PC-3 (cell line): ENCODE data around the gene NCOA1. TPM values are rescaled to one million over a fixed set of nuclear protein-coding genes. Genes with fewer than 3 reads are reported as not detected.
A peak's percentile ranks its signal among the peaks of the same experiment; 100 is the strongest.

Experiments
- ATAC-seq: fragments of 200-7000 bp; cut with Tn5 transposase; 2 replicates; pipeline ENCODE4 v1.9.1; 2020; ENCODE audit warnings: mild to moderate bottlenecking, moderate library complexity
- BruUV-seq: library from RNA; stranded (reverse); fragments of 400-500 nt; replicated peaks from 2 replicates; lab custom pipeline; 2021; lab: Mats Ljungman, UMichigan
- CTCF ChIA-PET: fragments of 300-600 bp; sonication (Branson Sonifier 250); formaldehyde crosslinking; loops from one replicate; lab custom pipeline; 2022; ENCODE audit warnings: antibody characterized with exemption; lab: Charles Lee
- POLR2A ChIA-PET: fragments of 300-600 bp; sonication (Branson Sonifier 250); formaldehyde crosslinking; loops from one replicate; lab custom pipeline; 2022; ENCODE audit warnings: antibody characterized with exemption; ENCODE audit not compliant: unreplicated experiment; lab: Charles Lee
- DNase-seq: peaks from one replicate; pipeline ENCODE4 v3.0.0-alpha.2; 2015
- H2AFZ ChIP-seq: fragments of 300-600 bp; sonication (generic); 2 replicates; pipeline ENCODE4 v1.6.0; 2016; ENCODE audit warnings: antibody characterized with exemption, low read length
- H3F3A ChIP-seq: fragments of 300-600 bp; sonication (generic); one replicate; pipeline ENCODE4 v1.6.0; 2017; ENCODE audit warnings: antibody characterized with exemption, low read length, control low read depth, mild to moderate bottlenecking; ENCODE audit not compliant: unreplicated experiment
- H3K27ac ChIP-seq: fragments of 300-600 bp; sonication (generic); 2 replicates; pipeline ENCODE4 v1.5.1; 2016; ENCODE audit warnings: mild to moderate bottlenecking, low read length
- H3K27me3 ChIP-seq: fragments of 300-600 bp; sonication (generic); 2 replicates; pipeline ENCODE4 v1.6.1; 2016; ENCODE audit warnings: low read length, mixed read lengths
- H3K36me3 ChIP-seq: fragments of 300-600 bp; sonication (generic); 2 replicates; pipeline ENCODE4 v1.6.1; 2016; ENCODE audit warnings: low read depth, mixed run types, low read length, mixed read lengths
- H3K4me1 ChIP-seq: fragments of 300-600 bp; sonication (generic); 2 replicates; pipeline ENCODE4 v1.5.1; 2016; ENCODE audit warnings: low read length; ENCODE audit not compliant: insufficient read depth
- H3K4me2 ChIP-seq: fragments of 300-600 bp; sonication (generic); 2 replicates; pipeline ENCODE4 v1.6.0; 2016; ENCODE audit warnings: low read length
- H3K4me3 ChIP-seq: fragments of 300-600 bp; sonication (generic); 2 replicates; pipeline ENCODE4 v1.5.1; 2016; ENCODE audit warnings: mild to moderate bottlenecking, low read length, mixed read lengths
- H3K79me2 ChIP-seq: fragments of 300-600 bp; sonication (generic); 2 replicates; pipeline ENCODE4 v1.6.1; 2017; ENCODE audit warnings: low read length, mixed read lengths
- H3K9ac ChIP-seq: fragments of 300-600 bp; sonication (generic); 2 replicates; pipeline ENCODE4 v1.6.0; 2016; ENCODE audit warnings: mild to moderate bottlenecking, low read length
- H3K9me2 ChIP-seq: fragments of 300-600 bp; sonication (generic); replicated peaks from 2 replicates; pipeline ENCODE4 v1.6.1; 2016; ENCODE audit warnings: mixed run types, low read length, mixed read lengths
- H3K9me3 ChIP-seq: fragments of 300-600 bp; sonication (generic); 2 replicates; pipeline ENCODE4 v1.6.1; 2016; ENCODE audit warnings: low read length, mixed read lengths
- H4K20me1 ChIP-seq: fragments of 300-600 bp; sonication (generic); 2 replicates; pipeline ENCODE4 v1.6.1; 2016; ENCODE audit warnings: low read length, mixed read lengths
- CTCF ChIP-seq: fragments of 300-600 bp; sonication (generic); conservative IDR thresholded peaks from 2 replicates; pipeline ENCODE4 v1.5.1; 2017; ENCODE audit warnings: antibody characterized with exemption, low read depth, mild to moderate bottlenecking, low read length
- EZH2 ChIP-seq: fragments of 300-600 bp; sonication (generic); IDR thresholded peaks from one replicate; pipeline ENCODE4 v1.6.1; 2017; ENCODE audit warnings: antibody characterized with exemption, mild to moderate bottlenecking, low read length; ENCODE audit not compliant: unreplicated experiment
- EZH2phosphoT487 ChIP-seq: fragments of 300-600 bp; sonication (generic); IDR thresholded peaks from 2 replicates; pipeline ENCODE4 v1.6.1; 2018; ENCODE audit warnings: mild to moderate bottlenecking, antibody characterized with exemption, low read length, borderline replicate concordance
- intact Hi-C: fragments of 100-400 bp; cut with micrococcal nuclease; formaldehyde crosslinking; loops from 2 replicates; pipeline ENCODE4 v1.9.0; 2023
- total RNA-seq: library from RNA; depleted of rRNA; stranded (reverse); fragments of >200 nt; gene quantifications from 2 replicates; pipeline ENCODE4 v1.2.3, GENCODE V29; 2014

NCOA1 gene
- total RNA-seq, 1 experiment from 2014 or later, result 7.5 TPM

GRCh38 chr2:24515831-24516230 is 24.8 kb downstream of the NCOA1 start:
- Histone ChIP-seq H3K9me2 (no peaks in the 10 kb centered on the region), H4K20me1 (no peaks in the 10 kb centered on the region), H3K27me3 (no peaks in the 10 kb centered on the region), H3K9me3 (no peaks in the 10 kb centered on the region), H3K4me3 (no peak overlapping the region), H3K27ac (0 out of 2 replicates have a peak overlapping the region, but pooled peaks have one; percentile 4), H3K4me2 (peak overlapping the region; percentile 34), H3F3A (no peaks in the 10 kb centered on the region), H3K36me3 (no peaks in the 10 kb centered on the region), H3K79me2 (peaks cover 5% of the 10 kb centered on the region; the same call in 1 of the 2 replicates), H3K4me1 (peaks cover 10% of the 10 kb centered on the region), H3K9ac (no peak overlapping the region), H2AFZ (no peak overlapping the region)
- CTCF ChIA-PET, result no interaction called here
- intact Hi-C loops, result no loop called here
- BruUV-seq, result no TSS peak
- ATAC-seq (peak; percentile 82), DNase-seq (peak; percentile 31)
- POLR2A ChIA-PET, result no interaction called here
- TF ChIP-seq EZH2 (no peak), CTCF (no peak), EZH2phosphoT487 (no peak)

GRCh38 chr2:24517247-24517646 is 26.2 kb downstream of the NCOA1 start:
- TF ChIP-seq EZH2 (no peak), CTCF (no peak), EZH2phosphoT487 (no peak)
- Histone ChIP-seq H3K4me3 (no peak overlapping the region), H3K27me3 (no peaks in the 10 kb centered on the region), H3K4me2 (no peak overlapping the region), H4K20me1 (no peaks in the 10 kb centered on the region), H3F3A (no peaks in the 10 kb centered on the region), H3K9ac (no peak overlapping the region), H3K9me3 (no peaks in the 10 kb centered on the region), H2AFZ (no peak overlapping the region), H3K36me3 (no peaks in the 10 kb centered on the region), H3K79me2 (peaks cover 5% of the 10 kb centered on the region; the same call in 1 of the 2 replicates), H3K27ac (no peak overlapping the region), H3K9me2 (no peaks in the 10 kb centered on the region), H3K4me1 (peaks cover 10% of the 10 kb centered on the region)
- POLR2A ChIA-PET, result no interaction called here
- intact Hi-C loops, result no loop called here
- ATAC-seq (no peak), DNase-seq (no peak)
- no TSS peak for BruUV-seq
- CTCF ChIA-PET, result no interaction called here

GRCh38 chr2:24520175-24520574 is 29.1 kb downstream of the NCOA1 start:
- H3K27ac ChIP-seq, result no peak overlapping the region
- TF ChIP-seq EZH2 (no peak), EZH2phosphoT487 (no peak), CTCF (no peak)
- no peaks in the 10 kb centered on the region for H3F3A ChIP-seq
- ATAC-seq (no peak), DNase-seq (no peak)
- H3K9ac ChIP-seq, result no peak overlapping the region
- H3K4me1 ChIP-seq, result peaks cover 8% of the 10 kb centered on the region
- H3K36me3 ChIP-seq, result no peaks in the 10 kb centered on the region
- no peak overlapping the region for H3K4me2 ChIP-seq
- H4K20me1 ChIP-seq, result no peaks in the 10 kb centered on the region
- peaks cover 5% of the 10 kb centered on the region; the same call in 1 of the 2 replicates for H3K79me2 ChIP-seq
- no peak overlapping the region for H2AFZ ChIP-seq
- BruUV-seq, result no TSS peak
- intact Hi-C loops, result no loop called here
- CTCF ChIA-PET, result no interaction called here
- H3K27me3 ChIP-seq, result no peaks in the 10 kb centered on the region
- no peak overlapping the region for H3K4me3 ChIP-seq
- POLR2A ChIA-PET, result no interaction called here
- H3K9me2 ChIP-seq, result no peaks in the 10 kb centered on the region
- no peaks in the 10 kb centered on the region for H3K9me3 ChIP-seq
